GM19324 (cell line): ENCODE data around the gene TBCA.

Source experiments
- ATAC-seq: cut with Tn5 transposase; IDR thresholded peaks from one replicate; pipeline ENCODE4 v1.9.1; 2021; ENCODE audit warnings: mild to moderate bottlenecking, moderate library complexity; ENCODE audit not compliant: unreplicated experiment, low FRiP score

TBCA gene

DNA sequence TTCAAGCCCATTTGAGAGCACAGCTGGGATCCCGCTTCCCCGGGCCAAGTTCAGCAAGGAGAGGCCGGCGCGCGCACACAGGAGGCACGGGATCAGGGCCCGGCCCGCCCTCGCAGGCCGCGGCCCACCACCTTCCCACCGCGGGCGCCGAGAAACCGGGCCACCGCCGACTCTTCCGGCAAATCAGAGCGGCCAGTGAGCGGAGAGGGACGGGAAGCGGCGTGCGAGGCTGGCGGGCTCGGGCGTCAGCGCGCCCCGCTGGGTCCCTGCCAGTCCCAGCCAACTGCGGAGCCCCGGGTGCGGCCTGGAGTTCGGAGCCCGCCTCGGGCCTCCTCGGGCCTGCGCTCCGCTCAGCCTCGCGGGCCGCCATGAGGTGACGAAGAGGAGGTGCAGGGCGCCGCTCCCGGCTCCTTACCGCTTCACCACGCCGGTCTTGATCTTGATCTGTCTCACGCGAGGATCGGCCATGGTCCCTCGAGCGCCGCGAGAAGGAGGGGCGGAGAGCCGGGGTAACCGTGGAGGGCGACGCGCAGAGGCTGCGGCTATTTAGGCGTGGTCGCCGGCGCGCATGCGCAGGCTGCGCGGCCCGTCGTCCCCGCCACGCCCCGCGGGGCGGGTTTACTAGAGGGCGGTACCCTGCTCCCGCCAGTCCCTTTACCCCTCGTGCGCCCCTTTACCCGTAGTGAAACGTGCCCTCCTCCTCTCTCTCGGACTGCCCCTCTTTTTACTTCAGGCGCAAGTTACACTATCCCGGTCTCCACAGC is at the start of gene TBCA:
TBCA (minus strand) TSS at position 550 of the 764 bp plus-strand sequence; CDS start at position 468, 82 bp downstream.
- ATAC-seq: peak; percentile 94

- no peak for ATAC-seq
Observed at GRCh38 chr5:77824981-77825380, 48.8 kb upstream of the TBCA start.

GRCh38 chr5:77816686-77817085 is 40.5 kb upstream of the TBCA start:
- ATAC-seq: no peak

GRCh38 chr5:77812926-77813589 is 36.9 kb upstream of the TBCA start:
- no peak for ATAC-seq

- no peak for ATAC-seq
Observed at GRCh38 chr5:77806213-77806843, 30.2 kb upstream of the TBCA start.

DNA sequence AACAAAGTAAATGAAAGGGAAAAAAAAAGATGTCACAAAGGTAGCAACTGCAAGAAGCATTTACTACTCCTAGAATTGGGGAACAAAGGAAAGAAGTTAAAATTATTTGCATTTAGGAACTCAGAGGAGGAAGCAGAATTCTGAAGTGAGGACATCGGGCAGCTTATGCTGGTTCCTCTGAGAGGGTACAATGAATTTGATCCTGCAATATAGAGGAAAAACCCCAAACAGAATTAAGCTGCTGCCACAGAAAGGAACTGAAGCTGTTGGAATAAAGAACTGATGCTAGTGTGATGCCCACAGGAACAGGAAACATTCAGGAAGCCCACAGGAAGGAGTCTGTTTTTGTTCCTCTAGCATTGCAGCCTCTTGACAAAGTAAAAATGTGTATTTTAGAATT is 22.3 kb upstream of the TBCA start:
- ATAC-seq: no peak

DNA sequence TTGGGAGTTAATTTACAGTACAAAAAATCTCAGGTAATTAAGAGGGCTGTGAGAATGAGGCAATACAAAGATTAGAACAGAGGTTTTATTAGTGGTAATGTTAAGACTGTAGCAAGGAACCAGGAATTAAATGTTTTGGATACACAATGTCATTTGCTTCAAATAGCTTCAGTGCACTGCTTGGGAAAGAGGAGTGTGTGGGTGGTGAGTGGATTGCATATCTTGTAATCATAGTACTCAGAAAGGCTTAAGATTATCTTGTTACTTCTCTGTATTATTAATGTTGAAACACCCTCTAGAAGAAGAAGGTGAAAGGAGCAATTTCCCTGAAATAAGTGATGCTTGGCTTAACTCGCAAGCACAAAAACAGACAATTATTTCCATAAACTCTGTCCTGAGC is 21.0 kb upstream of the TBCA start:
- no peak for ATAC-seq

GRCh38 chr5:77795846-77796245 is 19.7 kb upstream of the TBCA start:
- no peak for ATAC-seq

- no peak for ATAC-seq
Observed at GRCh38 chr5:77795268-77795667, 19.1 kb upstream of the TBCA start.

DNA sequence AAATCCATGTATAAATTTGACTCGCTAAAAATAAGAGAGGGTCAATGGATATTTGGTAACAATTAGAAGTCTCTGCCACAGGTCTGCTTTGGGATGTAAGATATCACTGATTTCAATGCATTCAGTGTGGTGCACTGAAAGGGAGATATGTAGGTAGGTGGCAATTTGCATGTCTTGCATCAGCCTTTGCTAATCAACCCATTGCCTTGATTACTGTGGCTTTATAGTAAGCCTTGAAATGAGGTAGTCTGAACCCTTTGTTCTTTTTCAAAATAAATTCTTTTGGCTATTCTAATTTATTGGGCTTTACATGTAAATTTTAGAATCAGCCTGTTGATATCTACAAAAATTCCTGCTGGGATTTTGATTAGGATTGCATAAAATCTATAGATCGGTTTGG is 15.8 kb upstream of the TBCA start:
- ATAC-seq: no peak

DNA sequence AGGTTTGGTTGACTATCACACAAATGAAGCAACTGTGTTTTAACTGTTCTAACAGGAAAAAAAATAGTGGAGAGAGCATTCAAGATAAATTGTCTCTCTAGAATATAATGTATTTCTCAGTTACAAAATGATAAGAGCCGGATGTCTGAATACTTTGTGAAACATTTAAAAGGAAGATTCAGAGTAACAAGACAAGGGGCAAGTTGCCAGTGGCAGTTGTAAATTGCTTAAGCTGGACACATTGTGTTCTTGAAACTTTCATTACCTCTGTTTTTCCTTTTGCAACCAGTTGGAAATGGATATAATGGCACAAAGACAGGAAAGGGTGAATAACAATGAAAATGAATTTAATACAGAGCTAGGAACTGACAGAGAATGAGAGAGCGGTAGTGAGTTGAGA is 15.2 kb upstream of the TBCA start:
- ATAC-seq: no peak

GRCh38 chr5:77785229-77785628 is 9.1 kb upstream of the TBCA start:
- no peak for ATAC-seq

GRCh38 chr5:77784735-77785134 is 8.6 kb upstream of the TBCA start:
- ATAC-seq: no peak

- no peak for ATAC-seq
Observed at GRCh38 chr5:77781076-77781475, 4.9 kb upstream of the TBCA start.

GRCh38 chr5:77778881-77779438 is 2.8 kb upstream of the TBCA start:
- no peak for ATAC-seq

GRCh38 chr5:77778398-77778797 is 2.3 kb upstream of the TBCA start:
- no peak for ATAC-seq

- ATAC-seq: no peak
Observed at GRCh38 chr5:77777911-77778310, 1.8 kb upstream of the TBCA start.

- no peak for ATAC-seq
Observed at GRCh38 chr5:77777281-77777892, 1.2 kb upstream of the TBCA start.

- ATAC-seq: no peak
Observed at GRCh38 chr5:77776554-77777206, 541 bp upstream of the TBCA start.

- ATAC-seq: no peak
Observed at GRCh38 chr5:77774981-77775789, 954 bp downstream of the TBCA start.
